CD4-positive, alpha-beta T cell treated with Interleukin-17A for 1 hour (primary cell): ENCODE measurements around the gene ASS1.

Experiments
- DNase-seq: peaks from one replicate; pipeline ENCODE4 v3.0.0-alpha.2; 2020

ASS1 gene

DNA sequence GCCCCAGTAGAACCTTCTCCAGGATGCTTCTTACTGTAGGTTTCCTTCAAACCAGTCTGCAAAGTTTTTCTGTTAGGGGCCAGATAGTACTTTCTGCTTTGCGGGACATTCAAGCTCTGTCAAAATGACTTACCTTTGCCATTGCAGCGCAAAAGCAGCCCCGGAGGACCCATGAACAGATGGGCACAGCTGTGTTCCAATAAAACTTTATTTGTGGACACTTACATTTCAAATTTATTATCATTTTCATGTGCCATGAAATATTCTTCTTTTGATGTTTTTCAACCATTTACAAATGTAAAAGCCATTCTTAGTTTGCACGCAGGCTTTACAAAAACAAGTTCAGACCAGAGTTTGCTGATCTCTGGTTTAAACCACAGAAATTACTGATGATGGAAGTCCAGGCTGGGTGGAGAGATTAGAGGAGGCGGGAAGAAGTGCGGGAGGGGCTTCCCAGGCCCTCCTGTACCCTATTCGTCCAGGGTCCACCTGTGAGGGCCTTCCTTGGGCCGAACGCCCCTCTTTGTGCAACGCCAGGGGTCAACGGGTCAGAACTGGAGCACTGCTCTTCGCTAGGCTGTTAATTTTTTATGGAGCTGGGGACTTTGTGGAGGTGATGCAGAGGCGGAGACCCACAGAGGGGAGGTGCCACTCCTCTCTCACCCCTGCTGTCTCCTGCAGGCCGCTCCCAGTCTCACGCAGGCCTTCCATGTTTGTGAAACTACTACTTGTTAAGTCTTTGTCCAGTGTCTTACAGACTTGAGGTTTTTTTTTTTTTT is 7.6 kb upstream of the ASS1 start:
- DNase-seq, result no peak

DNA sequence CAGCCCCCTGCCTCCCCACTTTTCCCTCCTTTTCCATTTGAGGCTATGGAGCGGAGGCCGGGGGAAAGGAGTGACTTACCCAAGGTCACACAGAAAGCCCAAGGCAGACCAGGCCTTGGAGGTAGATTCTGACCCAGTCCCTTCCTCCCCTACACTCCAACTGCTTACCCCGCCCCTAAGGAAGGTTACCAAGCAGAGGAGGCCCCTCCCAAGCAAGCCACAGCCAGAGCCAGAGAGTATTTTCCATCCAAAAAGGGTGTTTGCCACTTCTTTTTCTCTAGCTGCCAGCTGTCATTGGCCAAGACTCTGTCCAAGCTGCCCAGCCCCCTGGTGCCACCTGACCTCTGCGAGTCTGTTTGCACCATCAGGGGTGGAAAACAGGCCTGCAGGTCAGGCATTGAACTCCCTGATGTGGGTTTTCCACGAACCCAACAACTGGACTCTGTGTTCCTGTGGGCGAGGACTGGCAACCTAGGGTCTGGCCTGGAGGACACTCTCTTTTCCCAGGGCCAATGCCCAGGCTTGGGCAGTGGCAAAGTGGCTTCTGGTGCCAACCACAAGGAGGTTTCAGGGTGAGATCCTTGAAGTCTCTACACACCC is 6.3 kb upstream of the ASS1 start:
- no peak for DNase-seq

DNA sequence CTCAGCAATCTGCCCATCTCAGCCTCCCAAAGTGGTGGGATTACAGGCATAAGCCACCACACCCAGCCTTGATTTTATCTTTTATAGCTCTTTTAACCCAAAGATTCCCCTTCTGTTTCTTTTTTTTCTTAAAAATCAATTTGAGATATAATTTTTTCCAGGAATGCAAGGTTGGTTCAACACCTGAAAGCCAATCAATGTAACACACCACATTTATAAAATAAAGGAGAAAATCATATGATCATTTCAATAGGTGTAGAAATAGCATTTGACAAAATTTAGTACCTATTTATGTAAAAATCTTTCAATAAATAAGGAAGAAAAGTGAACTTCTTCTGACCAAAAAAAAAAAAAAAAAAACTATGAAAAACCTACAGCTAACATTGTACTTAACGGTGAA is 3.7 kb upstream of the ASS1 start:
- no peak for DNase-seq

DNA sequence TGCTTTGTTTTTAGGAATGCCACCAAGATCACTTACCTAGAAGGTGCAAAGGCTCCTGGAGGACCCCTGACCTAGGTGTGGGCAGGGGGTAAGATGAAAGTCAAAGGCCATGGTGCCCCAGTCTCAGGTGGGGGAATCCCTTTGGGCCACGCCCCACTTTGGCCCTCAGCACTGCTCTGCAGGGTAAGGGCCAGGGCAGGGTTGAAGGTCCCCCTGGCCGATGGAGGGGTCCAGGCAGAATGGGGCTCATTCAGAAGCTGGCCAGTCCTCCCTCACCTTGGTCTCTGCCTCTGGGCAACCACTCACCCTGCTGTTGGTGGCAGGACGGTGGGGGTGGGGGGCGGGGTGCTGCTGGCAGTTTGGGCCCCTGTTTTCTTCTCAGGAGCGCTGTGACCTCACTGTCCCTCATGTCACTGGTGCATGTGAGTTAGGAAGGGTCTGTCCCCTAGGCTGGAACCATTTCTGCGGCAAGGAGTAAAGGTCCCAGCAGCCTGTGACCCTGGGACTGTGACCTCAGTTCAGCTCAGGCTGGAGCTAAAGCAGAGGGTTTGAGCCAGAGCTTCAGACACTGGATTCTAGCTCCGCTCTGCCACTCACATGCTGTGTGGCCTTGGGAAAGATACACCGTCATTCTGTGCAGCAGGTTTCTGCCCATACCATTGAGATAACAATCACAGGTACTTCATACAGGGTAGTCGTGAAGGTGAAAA is 1.9 kb upstream of the ASS1 start:
- DNase-seq, result no peak

DNA sequence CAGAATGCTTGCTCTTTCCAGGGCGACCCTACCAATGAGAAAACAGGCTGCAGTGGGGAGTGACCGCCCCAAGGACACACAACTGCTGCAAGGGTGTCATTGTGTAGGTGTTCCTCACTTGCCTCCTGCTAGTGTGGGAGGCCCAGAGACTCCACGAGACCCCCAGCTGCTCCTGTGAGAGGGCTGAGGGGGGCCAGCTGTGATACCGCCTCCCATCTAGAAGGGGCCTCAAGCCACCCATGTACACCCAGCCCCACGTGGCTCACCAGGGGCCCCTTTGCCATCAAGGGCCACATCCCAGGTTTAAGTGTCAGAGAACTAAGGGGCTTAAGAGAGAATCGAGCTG is 1.3 kb upstream of the ASS1 start:
- no peak for DNase-seq

DNA sequence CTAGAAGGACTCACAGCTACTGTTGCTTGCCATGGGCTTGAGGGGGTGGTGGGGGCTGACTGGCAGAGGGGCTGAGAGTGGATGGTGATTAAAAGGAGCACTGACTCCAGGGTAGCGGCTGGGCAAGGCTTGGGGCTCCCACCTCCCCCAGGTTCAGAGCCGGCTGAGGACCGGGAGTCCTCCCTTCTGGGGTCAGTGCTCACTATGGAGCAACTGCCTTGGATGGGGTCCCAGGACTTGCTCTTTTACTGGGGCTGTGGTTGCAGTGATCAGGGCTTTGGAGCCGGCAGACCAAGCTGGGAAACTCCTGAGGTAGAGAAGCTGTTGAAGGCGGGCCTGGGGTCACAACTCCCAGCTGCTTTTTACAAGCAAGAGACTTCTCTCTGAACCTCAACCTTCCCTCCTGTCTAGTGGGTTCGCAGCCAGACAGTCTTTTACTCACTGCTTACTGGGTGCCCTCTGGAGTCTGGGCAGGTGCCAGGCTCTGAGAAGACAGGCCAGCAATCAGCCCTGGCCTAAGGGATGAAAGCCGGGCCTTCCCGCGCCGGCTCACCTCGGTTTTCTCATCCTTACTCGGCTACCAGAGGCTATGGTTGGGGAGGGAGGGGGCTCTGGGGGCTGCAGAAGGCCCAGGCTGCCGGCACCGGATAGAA is 795 bp upstream of the ASS1 start:
- no peak for DNase-seq

DNA sequence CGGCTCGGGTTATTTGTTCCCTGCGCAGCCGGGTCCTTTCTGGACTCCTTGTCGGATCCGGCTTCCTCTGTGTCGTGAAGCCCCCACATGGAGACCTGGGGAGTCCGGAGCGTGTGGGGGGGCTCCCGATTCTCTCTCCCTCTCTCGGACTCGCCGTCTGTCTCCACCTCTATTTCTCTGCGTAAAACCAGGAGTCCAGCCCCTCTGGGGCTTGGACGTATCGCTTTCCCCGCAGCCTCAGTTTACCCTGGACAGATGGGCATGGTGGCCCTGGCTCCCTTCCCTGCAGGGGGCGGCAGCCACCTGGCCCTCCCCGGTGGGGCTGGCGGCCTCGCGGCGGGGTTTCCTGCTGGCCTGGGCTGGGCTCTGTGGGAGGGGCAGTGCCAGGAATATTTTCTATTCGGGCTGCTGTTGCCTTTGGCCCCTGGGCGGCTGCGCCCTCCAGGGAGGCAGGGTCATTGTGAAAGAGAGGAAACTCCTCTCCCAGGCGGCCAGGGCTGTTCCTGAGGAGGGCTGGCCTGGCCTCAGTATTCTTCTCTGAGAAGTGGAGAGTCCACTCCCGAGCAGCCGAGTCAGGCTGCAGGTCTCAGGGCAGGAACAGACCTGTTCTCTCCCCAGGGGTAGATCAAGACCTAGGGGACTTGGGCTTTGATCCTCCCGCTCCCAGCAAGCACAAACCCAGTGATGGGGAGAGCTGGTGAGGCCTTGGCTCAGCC is 665 bp downstream of the ASS1 start:
- DNase-seq, result no peak

DNA sequence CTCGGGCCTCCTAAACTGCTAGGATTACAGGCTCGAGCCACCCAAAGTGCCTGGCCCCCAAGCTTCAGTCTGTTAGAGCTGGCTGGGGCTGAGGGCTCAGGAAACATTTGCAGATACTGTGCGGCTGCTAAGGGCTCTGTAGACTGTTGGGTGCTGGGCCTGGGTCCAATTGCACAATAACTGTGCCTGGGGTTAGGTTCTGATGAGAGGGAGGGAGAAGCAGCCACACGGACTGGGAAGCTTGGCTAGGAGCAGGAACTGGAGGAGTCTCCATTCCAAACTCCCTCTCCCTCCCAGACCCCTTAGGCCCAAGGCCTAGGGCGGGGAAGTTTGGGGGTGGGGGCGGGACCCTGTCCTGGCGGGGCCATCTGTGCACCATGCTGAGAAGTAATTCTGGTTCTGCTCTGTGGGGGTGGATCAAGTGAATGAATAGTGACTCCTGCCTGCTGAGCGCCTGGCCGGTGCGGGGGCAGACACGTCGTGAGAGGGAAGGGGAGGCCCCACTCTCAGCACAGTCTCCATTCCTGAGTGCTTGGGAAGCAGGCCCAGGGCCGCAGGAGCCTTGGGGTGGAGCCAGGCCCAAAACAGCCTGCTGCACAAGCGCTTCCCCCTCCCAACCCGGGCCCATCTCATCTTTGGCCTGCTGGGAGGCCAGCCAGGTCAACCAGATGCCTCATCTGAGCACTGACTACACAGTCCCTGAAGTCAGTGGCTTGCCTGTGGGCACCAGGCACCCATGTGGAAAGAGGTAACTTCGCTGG is 1.5 kb downstream of the ASS1 start:
- no peak for DNase-seq

DNA sequence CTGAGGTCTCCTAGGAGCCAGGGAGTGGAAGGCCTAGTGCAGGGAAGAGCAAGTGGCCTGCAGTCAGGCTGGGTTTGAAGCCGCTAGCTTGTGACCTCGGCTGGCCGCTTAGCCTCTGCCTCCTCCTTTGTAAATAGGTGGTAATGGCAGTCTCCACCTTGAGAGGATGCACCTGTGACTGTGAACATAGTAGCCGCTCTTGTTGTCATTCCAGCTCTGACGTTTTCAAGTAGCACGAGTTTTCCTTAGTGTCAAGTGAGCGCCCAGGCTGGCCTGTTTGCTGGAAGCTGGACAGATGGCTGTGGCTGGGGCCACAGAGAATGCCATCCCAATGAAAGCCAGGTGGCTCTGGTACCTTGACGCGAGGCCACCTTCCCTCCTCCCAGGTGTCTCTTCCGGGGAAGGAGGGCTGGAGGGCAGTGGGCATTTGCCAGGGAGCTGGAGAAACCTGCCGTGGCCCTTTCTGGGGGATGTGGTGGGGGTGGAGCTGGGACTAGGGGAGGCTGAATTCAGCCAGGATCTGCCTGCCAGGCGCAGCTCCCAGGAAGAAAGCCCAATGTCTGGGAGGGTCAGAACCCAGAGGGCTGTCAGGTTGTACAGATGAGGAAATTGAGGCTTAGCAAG is 2.5 kb downstream of the ASS1 start:
- DNase-seq, result no peak

DNA sequence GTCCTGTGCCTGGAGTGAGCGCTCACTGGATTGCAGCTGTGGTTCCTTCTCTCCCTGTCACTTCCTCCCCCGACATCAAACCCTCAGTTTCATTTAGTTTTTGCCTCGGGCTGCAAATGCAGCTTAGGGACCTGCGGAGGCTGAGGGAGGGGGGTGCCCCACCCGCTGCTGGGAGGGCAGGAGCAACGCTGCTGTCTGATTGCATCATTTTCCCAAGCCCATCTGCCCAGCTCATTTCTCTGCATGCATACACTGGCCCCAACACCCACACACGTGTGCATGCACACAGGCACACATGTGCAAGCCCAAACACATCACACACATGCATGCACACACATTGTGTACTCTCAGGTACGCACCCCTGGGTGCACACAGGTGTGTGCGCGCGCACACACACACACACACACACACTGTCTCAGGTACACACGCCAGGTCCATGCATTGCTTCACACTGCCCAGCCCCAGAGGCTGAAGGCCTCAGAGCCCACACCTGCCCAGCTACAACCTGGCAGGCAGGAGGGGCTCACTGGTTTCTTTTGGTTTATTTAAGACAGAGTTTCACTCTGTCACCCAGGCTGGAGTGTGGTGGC is 3.4 kb downstream of the ASS1 start:
- no peak for DNase-seq

DNA sequence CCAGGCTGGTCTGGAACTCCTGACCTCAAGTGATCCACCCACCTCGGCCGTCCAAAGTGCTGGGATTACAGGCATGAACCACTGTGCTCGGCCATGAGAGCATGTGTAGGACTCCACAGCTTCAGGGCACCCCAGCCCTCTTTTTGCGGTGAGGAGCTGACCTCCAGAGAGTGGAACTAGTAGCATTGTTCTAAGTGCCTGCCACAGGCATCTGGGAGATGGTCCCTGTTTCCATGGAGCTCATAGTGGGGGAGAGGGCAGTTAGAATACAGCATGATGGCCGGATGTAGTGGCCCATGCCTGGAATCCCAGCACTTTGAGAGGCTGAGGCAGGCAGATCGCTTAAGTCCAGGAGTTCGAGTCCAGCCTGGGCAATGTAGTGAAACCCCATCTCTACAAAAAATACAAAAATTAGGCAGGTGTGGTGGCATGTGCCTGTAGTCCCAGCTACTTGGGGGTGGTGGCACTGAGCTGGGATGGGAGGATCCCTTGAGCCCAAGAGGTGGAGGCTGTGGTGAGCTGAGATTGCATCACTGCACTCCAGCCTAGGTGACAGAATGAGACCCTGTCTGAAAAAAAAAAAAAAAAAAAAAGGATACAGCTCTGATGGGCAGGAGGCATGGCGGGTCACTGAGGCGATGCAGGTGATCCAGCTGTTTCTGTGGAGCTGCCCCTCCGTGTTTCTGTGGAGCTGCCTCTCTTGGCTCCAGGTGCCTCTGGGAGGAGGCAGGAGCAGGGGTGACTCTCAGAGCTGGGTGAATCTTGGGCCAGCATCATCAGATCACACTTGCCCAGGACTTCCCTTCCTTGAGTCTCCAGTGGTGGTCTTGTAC is 4.2 kb downstream of the ASS1 start:
- DNase-seq, result no peak

DNA sequence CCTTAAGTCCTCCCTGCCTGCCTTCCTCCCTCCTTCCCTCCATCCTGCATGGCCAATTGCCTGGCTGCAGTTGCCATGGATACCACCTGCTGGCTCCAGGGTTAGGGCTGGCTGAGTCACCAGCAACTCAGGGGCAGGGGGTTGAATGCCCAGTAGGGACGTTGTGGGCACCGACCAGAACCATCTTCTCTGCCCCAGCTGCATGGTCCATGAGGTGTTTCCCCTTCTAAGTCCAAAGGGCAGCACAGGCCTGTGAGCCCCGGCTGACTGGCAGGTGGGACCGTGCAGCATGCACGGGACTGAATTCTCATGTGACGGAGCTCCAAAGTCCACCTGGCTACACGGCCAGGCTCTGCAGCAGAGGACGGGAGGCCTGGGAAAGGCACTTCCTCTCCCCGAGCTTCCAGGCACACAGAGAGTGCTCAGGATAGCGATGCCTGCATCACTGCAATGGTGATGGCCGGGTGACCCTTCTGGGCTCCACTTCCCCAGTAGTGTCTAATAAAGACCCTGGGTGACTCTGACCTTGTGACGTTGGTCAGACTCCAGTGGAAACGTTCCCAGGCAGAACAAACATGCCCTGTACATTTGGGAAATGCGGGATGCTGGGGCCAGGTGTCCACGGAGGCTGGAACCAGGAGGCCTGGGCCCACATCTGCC is 5.7 kb downstream of the ASS1 start:
- DNase-seq, result no peak

DNA sequence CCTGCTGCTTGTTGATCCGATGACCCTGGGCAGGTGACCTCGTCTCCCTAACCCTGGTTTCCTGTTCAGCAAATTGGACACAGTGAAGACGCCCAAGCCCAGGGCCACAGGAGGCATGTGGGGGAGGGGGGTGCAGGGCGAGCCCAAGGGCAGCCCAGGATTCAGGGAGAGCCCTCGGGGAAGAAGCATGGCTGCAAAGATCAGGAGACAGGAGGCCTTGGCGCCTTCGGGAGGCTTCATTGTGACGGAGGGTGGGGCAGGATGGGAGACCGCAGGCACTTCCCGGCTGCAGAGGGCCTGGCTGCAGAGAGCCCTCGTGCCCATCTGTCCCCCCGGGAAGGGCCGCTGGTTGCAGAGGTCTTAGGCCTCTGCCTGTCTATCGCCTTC is 6.2 kb downstream of the ASS1 start:
- no peak for DNase-seq

DNA sequence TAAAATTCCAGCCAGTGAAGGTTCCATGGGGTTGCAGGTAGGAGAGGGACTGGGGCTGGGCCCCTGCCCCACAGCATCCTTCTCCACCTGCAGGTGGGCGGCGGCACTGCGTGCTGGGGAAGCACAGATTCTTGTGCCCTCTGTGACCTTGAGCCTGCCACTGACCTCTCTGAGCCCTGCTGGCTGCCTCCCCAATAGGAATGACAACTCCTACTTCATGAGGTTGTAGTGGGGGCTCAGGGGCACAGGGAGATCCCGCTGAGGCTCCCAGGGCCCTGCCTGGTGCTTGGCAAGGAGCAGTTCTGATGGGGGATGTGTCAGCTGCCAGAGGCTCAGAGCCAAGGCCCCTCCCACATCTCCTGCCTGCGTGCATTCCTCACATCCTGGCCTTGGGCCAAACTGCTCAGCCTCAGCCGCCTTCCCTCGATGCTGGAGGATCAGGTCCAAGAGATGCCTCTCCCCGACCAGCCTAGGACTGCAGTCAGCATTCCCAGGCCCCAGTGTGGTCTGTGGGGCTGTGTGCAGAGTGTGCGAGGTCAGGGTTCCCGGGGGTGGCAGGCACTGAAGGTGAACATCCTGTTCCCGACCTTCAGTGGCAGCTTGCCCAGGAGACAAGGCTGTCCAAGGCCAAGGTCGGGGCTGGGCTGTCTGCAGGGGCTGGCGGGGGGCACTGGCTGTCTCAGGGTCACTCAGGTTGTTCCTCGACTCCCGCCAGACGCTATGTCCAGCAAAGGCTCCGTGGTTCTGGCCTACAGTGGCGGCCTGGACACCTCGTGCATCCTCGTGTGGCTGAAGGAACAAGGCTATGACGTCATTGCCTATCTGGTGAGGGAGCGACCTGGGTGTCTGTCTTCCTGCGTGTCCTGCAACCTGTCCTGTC is 7.0 kb downstream of the ASS1 start:
- DNase-seq, result no peak

DNA sequence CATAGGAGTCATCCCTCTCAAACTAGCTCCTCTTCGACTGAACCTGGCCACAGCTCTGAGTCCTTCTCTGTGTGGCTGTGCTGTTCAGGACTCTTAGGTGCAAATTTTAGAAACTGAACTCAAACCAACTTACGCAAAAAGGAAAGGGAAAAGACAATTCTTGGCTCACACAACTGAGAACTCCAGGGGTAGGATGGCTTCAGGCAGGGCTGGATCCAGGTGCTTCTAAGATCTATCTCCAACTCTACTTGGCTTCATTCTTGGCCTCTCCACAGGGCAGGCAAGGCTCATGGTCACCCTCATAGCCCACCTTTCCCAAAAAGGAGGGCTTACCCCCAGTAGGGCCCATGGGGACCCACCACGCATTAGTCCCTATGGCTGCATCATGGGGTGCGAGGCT is 8.1 kb downstream of the ASS1 start:
- no peak for DNase-seq

DNA sequence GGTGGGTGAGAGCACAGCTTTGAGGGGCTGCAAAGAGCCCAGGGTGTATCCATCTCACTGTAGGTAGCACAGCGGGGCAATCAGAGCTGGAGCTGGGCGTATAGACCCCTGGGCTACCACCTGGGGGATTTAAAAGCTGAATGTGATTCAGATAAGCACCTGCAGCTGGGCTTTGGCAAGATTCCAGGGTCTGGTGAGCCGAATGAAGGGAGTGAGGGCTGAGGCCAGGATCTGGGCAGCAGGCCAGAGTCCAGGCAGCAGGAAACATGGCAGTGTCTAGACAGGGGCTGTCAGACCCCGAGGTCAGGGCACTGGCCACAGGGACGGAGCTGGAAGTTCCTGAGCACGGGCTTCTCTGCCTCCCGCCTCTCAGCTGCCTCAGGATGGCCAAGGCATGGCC is 8.7 kb downstream of the ASS1 start:
- no peak for DNase-seq

DNA sequence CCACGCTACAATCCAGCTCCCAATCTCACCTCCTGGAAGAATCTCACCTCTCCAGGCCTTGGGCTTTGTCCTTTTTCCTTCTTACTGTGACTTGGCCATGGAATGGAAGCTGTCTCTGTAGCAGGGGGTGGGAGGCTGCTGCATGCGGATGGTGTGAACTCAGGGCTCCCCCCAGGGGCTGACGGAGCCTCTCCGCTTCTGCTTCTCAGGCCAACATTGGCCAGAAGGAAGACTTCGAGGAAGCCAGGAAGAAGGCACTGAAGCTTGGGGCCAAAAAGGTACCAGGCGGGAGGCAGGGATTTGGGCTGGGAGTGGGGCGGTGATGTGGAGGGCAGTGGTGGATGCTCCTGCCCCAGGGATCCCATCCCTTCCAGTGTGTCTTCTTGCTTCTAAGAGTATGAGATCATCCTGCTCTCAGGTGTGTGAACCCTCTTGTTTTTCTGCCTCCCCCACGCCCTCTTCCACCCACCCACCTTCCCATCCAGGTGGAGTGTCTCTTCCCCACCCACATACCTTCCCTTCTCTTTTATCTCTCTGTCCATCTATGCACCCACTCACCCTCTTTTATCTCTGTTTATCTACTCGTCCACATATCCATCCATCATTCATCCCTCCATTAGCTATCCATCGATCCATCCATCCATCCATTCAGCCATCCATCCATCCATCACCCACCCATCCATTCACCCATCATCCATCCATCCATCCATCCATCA is 9.5 kb downstream of the ASS1 start:
- no peak for DNase-seq

DNA sequence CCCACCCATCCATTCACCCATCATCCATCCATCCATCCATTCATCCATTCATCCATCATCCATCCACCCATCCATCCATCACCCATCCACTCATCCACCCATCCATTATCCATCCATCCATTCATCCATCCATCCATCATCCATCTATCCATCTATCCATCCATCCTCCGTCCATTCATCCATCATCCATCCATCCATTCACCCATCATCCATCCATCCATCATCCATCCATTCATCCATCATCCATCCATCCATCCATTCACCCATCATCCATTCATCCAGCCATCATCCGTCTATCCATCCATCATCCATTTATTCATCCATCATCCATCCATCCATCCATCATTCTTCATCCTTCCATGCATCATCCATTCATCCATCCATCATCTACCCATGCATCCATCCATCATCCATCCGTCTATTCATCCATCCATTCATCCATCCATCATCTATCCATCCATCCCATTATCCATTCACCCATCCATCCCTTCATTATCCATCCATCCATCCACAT is 10.1 kb downstream of the ASS1 start:
- DNase-seq, result no peak
